GM20000 (cell line): ENCODE results near the gene AKAP9.
A peak's percentile ranks its signal among the peaks of the same experiment; 100 is the strongest.

Source experiments
- DNase-seq: peaks from one replicate; pipeline ENCODE4 v3.0.0; 2012; ENCODE audit warnings: low spot score
- CTCF ChIP-seq: IDR thresholded peaks from 2 replicates; pipeline ENCODE4 v1.5.1; 2012; ENCODE audit warnings: mild to moderate bottlenecking, control low read depth; ENCODE audit errors: extremely low read depth, missing control alignments

AKAP9 gene

DNA sequence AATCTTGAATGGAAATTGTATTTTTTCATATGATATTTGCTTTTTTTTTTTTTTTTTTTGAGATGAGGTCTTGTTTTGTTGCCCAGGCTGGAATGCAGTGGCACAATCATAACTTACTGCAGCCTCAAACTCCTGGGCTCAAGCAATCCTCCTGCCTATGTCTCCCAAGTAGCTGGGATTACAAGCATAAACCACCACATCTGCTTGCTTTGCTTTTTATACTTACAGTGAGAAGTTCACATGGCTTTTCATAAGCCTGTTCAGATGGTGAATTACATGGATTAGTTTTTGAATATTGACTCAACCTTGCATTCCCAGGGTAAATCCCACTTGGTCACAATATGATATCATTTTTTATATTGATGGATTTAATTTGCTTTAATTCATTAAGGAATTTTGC, 216.3 kb downstream of the AKAP9 start:
- no peak for DNase-seq
- TF ChIP-seq CTCF, result no peak

DNA sequence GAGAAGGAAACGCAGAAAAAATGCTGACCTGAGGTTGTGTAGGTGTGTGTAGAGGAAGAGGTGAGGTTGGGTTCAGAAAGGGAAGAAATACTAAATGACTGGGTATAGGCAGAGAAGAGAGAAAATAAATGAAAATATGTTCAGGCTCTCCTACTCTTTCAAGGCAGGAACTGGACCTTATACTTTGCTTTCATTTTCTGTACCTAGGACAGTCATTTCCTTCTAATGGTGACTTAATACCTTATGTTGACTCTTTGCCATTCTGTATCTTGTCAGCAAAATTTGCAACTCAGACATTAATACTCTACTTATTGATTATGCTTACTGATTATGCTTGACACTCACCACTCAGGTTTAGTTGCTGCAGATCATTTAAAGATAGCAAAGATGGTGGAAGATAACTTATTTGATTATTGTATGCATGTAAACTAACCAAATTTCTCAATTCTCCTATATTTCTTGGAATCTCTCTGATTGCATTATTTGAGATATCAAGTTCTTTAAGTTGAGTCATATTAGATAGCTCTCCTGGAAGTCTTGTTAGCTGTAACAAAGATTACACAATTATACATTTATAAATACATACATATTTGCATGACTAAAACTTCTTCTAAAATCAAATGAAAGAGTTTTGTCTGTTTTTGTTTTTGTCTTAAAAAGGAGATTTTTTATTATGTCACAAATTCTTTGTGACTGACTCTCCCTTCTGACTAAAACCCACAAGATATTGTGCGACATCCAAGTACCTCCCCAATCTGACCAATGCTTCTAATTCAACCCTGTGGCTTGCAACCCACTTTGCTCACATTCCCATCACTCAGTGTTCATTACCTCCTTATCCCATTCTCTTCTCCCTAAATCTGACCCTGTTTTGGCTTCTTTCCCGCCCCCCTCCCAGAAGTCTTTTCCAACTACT, 218.3 kb downstream of the AKAP9 start:
- DNase-seq, result peak; percentile 45
- no peak for TF ChIP-seq CTCF
